DND-41 (cell line): Measurements from ENCODE around the gene TALDO1.

Experiments used
- ATAC-seq: fragments of 200-7000 bp; cut with Tn5 transposase; 3 replicates; pipeline ENCODE4 v1.9.1; 2021; ENCODE audit warnings: low read depth; ENCODE audit not compliant: insufficient read depth
- DNase-seq: peaks from one replicate; pipeline ENCODE4 v3.0.0-alpha.2; 2020
- H2AFZ ChIP-seq: 2 replicates; pipeline ENCODE4 v1.6.0; 2012; ENCODE audit warnings: low read depth, low read length
- H3K27ac ChIP-seq: 2 replicates; pipeline ENCODE4 v1.5.1; 2012; ENCODE audit warnings: low read length, inconsistent platforms
- H3K27me3 ChIP-seq: fragments of 200-600 bp; sonication (generic); 2 replicates; pipeline ENCODE4 v1.6.0; 2012; ENCODE audit warnings: low read length, mild to moderate bottlenecking, inconsistent platforms; ENCODE audit not compliant: insufficient read depth, poor library complexity
- H3K36me3 ChIP-seq: 2 replicates; pipeline ENCODE4 v1.5.1; 2012; ENCODE audit warnings: low read length, inconsistent platforms; ENCODE audit not compliant: insufficient read depth
- H3K4me1 ChIP-seq: 2 replicates; pipeline ENCODE4 v1.5.1; 2012; ENCODE audit warnings: mild to moderate bottlenecking, low read length; ENCODE audit not compliant: insufficient read depth
- H3K4me2 ChIP-seq: 2 replicates; pipeline ENCODE4 v1.6.0; 2012; ENCODE audit warnings: mild to moderate bottlenecking, moderate library complexity, low read length, inconsistent platforms; ENCODE audit not compliant: insufficient read depth
- H3K4me3 ChIP-seq, 2 experiments: fragments of 200-600 bp in 1 of 2; shearing (Covaris generic) in 1 of 2; 2 replicates each; pipeline ENCODE4 v1.5.1; 2012 to 2016; ENCODE audit warnings: inconsistent platforms in 2 of 2, low read length in 2 of 2, mild to moderate bottlenecking in 2 of 2, low read depth in 1 of 2, moderate library complexity in 1 of 2
- H3K79me2 ChIP-seq: 2 replicates; pipeline ENCODE4 v1.6.0; 2012; ENCODE audit warnings: low read length, inconsistent platforms; ENCODE audit not compliant: insufficient read depth
- H3K9ac ChIP-seq: 2 replicates; pipeline ENCODE4 v1.6.0; 2012; ENCODE audit warnings: low read depth, mild to moderate bottlenecking, inconsistent platforms, low read length, moderate library complexity
- H3K9me3 ChIP-seq: 2 replicates; pipeline ENCODE4 v1.5.1; 2012; ENCODE audit warnings: low read length, moderate library complexity, mild to moderate bottlenecking, inconsistent platforms; ENCODE audit not compliant: insufficient read depth, severe bottlenecking
- H4K20me1 ChIP-seq: 2 replicates; pipeline ENCODE4 v1.6.0; 2012; ENCODE audit warnings: low read length; ENCODE audit not compliant: insufficient read depth
- CTCF ChIP-seq: IDR thresholded peaks from 2 replicates; pipeline ENCODE4 v1.5.1; 2012; ENCODE audit warnings: borderline replicate concordance, low read length, moderate library complexity, mild to moderate bottlenecking; ENCODE audit not compliant: poor library complexity, severe bottlenecking; ENCODE audit errors: extremely low read depth
- EZH2 ChIP-seq: IDR thresholded peaks from 3 replicates; pipeline ENCODE4 v1.6.1; 2012; ENCODE audit warnings: borderline replicate concordance, low read depth, mild to moderate bottlenecking, moderate library complexity, low read length, inconsistent platforms; ENCODE audit not compliant: severe bottlenecking

TALDO1 gene

DNA sequence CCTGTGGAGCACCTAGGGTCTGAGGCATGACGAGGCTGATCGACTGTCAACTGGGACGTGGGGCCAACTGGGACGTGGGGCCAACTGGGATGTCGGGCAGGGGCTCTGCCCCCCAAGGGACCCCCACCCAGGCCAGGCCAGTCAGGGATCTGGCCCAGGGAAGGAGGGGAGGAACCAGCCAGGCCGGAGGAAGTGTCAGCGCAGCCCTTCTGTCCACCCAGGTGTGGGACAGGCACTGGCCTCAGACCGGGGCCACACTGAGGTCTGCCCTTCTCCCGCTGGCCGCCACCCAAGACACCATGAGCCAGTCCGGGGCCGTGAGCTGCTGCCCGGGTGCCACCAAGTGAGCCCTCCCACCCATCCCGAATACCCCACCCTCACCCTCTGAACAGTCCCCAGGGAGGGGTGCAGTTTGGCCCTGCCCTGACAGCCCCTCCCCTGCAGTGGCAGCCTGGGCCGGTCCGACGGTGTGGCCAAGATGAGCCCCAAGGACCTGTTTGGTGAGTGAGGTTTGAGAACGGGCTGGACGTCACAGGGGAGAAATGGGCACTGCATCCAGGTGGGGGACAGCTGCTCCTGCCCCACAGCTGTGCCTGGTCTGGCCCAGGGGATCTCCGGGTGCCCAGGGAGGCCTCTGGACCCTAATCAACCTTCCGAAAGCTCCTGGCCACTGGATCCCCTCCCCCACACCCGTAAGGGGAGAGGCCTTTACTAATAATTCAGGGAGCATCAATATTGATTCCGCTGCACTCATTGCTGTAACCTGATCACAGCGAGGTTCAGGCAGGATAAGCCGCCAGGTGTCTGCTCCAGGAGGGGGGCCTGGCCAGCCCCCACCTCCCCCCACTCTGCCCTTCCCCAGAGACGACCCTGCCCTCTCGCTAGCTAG lies 37.9 kb upstream of the TALDO1 start:
- TF ChIP-seq CTCF (no peak), EZH2 (no peak)
- H3K9me3 ChIP-seq: no peaks in the 10 kb centered on the region
- H2AFZ ChIP-seq: no peak overlapping the region
- no peaks in the 10 kb centered on the region for H3K27me3 ChIP-seq
- H4K20me1 ChIP-seq: peaks cover 5% of the 10 kb centered on the region
- H3K27ac ChIP-seq: no peak overlapping the region
- no peak for DNase-seq
- no peak overlapping the region for H3K9ac ChIP-seq
- no peak overlapping the region for H3K4me3 ChIP-seq
- no peaks in the 10 kb centered on the region for H3K79me2 ChIP-seq
- 0 out of 2 replicates have a peak, but pooled peaks cover 5% of the 10 kb centered on the region for H3K36me3 ChIP-seq
- ATAC-seq: no peak
- H3K4me1 ChIP-seq: no peaks in the 10 kb centered on the region
- no peak overlapping the region for H3K4me2 ChIP-seq

DNA sequence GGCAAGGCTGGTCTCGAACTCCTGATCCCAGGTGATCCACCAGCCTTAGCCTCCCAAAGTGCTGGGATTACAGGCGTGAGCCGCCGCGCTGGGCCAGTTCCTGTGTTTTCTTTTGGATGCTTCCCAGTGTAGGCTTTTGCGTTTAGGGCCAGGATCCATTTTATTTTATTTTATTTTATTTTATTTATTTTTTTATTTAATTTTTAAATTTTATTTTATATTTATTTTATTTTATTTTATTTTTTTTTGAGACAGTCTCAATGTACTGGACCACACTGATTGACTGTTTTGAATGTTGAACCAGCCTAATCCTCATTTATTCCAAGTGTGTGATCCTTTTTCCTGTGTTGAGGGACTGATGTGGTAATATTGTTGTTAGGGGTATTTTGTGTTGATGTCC lies 32.8 kb upstream of the TALDO1 start:
- DNase-seq: no peak
- Histone ChIP-seq H3K4me2 (no peak overlapping the region), H3K4me1 (no peaks in the 10 kb centered on the region), H3K79me2 (no peaks in the 10 kb centered on the region), H3K9ac (no peak overlapping the region), H3K4me3 (no peak overlapping the region), H3K27ac (no peak overlapping the region), H2AFZ (no peak overlapping the region), H3K27me3 (no peaks in the 10 kb centered on the region), H3K9me3 (no peaks in the 10 kb centered on the region), H3K36me3 (no peaks in the 10 kb centered on the region), H4K20me1 (no peaks in the 10 kb centered on the region)
- ATAC-seq: no peak
- TF ChIP-seq CTCF (no peak), EZH2 (no peak)

- H3K27ac ChIP-seq: no peak overlapping the region
- H3K79me2 ChIP-seq: no peaks in the 10 kb centered on the region
- no peak overlapping the region for H3K4me2 ChIP-seq
- H3K36me3 ChIP-seq: no peaks in the 10 kb centered on the region
- H4K20me1 ChIP-seq: peaks cover 7% of the 10 kb centered on the region; the same call in 1 of the 2 replicates
- H2AFZ ChIP-seq: no peak overlapping the region
- no peaks in the 10 kb centered on the region for H3K9me3 ChIP-seq
- H3K27me3 ChIP-seq: no peaks in the 10 kb centered on the region
- TF ChIP-seq CTCF (no peak), EZH2 (no peak)
- H3K4me1 ChIP-seq: 0 out of 2 replicates have a peak, but pooled peaks cover 3% of the 10 kb centered on the region
- no peak overlapping the region for H3K9ac ChIP-seq
- no peak overlapping the region for H3K4me3 ChIP-seq
- ATAC-seq (no peak), DNase-seq (no peak)
Observed at GRCh38 chr11:719214-720016, 27.8 kb upstream of the TALDO1 start.
